ENCODE data around the gene PTPRA.

DNA sequence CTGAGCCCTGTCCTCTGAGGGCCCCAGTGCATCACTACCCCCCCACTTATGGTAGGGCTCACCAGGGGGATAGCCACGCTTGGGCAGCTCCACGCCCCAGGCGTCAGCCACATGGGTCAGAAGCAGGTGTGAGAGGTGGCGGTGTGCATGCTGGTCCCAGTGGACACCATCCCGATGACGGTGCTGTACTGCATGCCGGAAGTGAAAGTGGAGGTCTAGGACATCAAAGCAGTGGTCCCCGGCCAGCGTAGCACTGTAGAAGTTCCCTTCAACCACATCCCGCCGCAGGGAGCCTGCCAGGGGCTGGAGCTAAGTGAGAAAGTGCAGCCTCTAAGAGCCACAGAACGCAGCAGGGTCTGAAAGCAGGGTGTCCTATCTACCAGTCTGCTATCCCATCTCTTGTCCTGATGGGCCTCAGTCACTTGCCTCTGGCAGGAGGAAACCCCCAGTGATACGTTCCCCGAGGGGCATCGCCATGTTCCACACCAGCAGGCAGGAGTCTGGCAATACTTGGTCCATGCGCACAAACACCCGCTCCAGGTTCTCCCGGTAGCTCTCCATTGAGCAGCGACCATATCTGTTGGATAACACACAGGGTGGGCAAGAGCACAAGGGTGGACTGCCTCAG lies 35.0 kb upstream of the PTPRA start:
- TF ChIP-seq, protein P1, sequence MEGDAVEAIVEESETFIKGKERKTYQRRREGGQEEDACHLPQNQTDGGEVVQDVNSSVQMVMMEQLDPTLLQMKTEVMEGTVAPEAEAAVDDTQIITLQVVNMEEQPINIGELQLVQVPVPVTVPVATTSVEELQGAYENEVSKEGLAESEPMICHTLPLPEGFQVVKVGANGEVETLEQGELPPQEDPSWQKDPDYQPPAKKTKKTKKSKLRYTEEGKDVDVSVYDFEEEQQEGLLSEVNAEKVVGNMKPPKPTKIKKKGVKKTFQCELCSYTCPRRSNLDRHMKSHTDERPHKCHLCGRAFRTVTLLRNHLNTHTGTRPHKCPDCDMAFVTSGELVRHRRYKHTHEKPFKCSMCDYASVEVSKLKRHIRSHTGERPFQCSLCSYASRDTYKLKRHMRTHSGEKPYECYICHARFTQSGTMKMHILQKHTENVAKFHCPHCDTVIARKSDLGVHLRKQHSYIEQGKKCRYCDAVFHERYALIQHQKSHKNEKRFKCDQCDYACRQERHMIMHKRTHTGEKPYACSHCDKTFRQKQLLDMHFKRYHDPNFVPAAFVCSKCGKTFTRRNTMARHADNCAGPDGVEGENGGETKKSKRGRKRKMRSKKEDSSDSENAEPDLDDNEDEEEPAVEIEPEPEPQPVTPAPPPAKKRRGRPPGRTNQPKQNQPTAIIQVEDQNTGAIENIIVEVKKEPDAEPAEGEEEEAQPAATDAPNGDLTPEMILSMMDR (IDR thresholded peaks at IDR 0.05) = no peak
- no peak for TF ChIP-seq POLR2A (IDR thresholded peaks at IDR 0.05)

Measured in uterus (tissue), 2 donors.